AG04450 (cell line): ENCODE results near the gene ANXA2. TPM values are rescaled to one million over a fixed set of nuclear protein-coding genes. Genes with fewer than 3 reads are reported as not detected.

Source experiments
- CTCF ChIA-PET: fragments of 300-600, 350-600 bp; formaldehyde crosslinking; extraction: SDS; loops from one replicate; lab custom pipeline; 2022; ENCODE audit warnings: antibody characterized with exemption, inconsistent platforms; lab: Charles Lee
- POLR2A ChIA-PET: fragments of 350-600 bp; formaldehyde crosslinking; extraction: SDS; loops from one replicate; lab custom pipeline; 2021; ENCODE audit warnings: antibody characterized with exemption, inconsistent platforms; lab: Yijun Ruan, JAX
- DNase-seq: peaks from one replicate; pipeline ENCODE4 v3.0.0-alpha.2; 2011; ENCODE audit warnings: low read depth, low spot score
- H3K27ac ChIP-seq: one replicate; pipeline ENCODE4 v1.5.1; 2012; ENCODE audit warnings: low read depth, low read length, control low read depth
- H3K27me3 ChIP-seq: one replicate; pipeline ENCODE4 v1.6.0; 2012; ENCODE audit warnings: low read length; ENCODE audit not compliant: control insufficient read depth, insufficient read depth
- H3K4me3 ChIP-seq: 2 replicates; pipeline ENCODE4 v1.5.1; 2011; ENCODE audit warnings: mild to moderate bottlenecking, low read depth, low read length, control low read depth
- H3K9me3 ChIP-seq: 2 replicates; pipeline ENCODE4 v1.5.1; 2012; ENCODE audit warnings: low read length; ENCODE audit not compliant: control insufficient read depth, insufficient read depth
- CTCF ChIP-seq: IDR thresholded peaks from 2 replicates; pipeline ENCODE4 v1.5.1; 2011; ENCODE audit warnings: low read depth, low read length, control low read depth, inconsistent platforms
- polyA plus RNA-seq: library from polyadenylated mRNA; depleted of rRNA; stranded (reverse); fragments of >200 nt; gene quantifications from 2 replicates; pipeline ENCODE4 v1.2.3, GENCODE V29; 2011

ANXA2 gene
- polyA plus RNA-seq, 1 experiment = 4,537 TPM

- TF ChIP-seq CTCF = no peak
- POLR2A ChIA-PET = interaction anchor here (0.5 to 2.8 kb wide), 5 partner anchors 11 to 27 kb away, joined by 4 to 16 read pairs (median 6); no protein-coding TSS in a partner anchor
These were observed 24.5 kb downstream of the ANXA2 start for GRCh38 chr15:60373327-60373726.

GRCh38 chr15:60372756-60373155 is 25.0 kb downstream of the ANXA2 start:
- DNase-seq = no peak
- ChIA-PET POLR2A (interaction anchor here (0.5 to 2.8 kb wide), 3 partner anchors 16 to 25 kb away, joined by 3 to 16 read pairs (median 7); partner anchors contain the start of gene ANXA2), CTCF (interaction anchor here (0.6 to 1.6 kb wide), 5 partner anchors 14 to 688 kb away, joined by 3 to 9 read pairs (median 3); no protein-coding TSS in a partner anchor)
- Histone ChIP-seq H3K9me3 (no peaks in the 10 kb centered on the region), H3K27ac (peak overlapping the region; percentile 97), H3K4me3 (no peak overlapping the region), H3K27me3 (no peaks in the 10 kb centered on the region)
- no peak for TF ChIP-seq CTCF

More at GRCh38 chr15:60373327-60373726, 24.5 kb downstream of the ANXA2 start:
- CTCF ChIA-PET = interaction anchor here (0.6 to 1.6 kb wide), 3 partner anchors 11 to 147 kb away, joined by 3 to 9 read pairs (median 3); no protein-coding TSS in a partner anchor
- H3K27me3 ChIP-seq = no peaks in the 10 kb centered on the region
- DNase-seq = no peak
- H3K9me3 ChIP-seq = no peaks in the 10 kb centered on the region
- H3K27ac ChIP-seq = peak overlapping the region; percentile 97
- no peak overlapping the region for H3K4me3 ChIP-seq

- peak overlapping the region; percentile 97 for H3K27ac ChIP-seq
- TF ChIP-seq CTCF = no peak
- ChIA-PET POLR2A (interaction anchor here (0.6 to 1.6 kb wide), 4 partner anchors 10 to 28 kb away, joined by 3 to 12 read pairs (median 4); partner anchors contain the start of gene ANXA2), CTCF (interaction anchor here (0.6 to 1.6 kb wide), 4 partner anchors 13 to 687 kb away, joined by 3 to 9 read pairs (median 4); no protein-coding TSS in a partner anchor)
- H3K9me3 ChIP-seq = no peaks in the 10 kb centered on the region
- H3K27me3 ChIP-seq = no peaks in the 10 kb centered on the region
- no peak for DNase-seq
- H3K4me3 ChIP-seq = no peak overlapping the region
These were observed 25.6 kb downstream of the ANXA2 start for GRCh38 chr15:60372227-60372626.

GRCh38 chr15:60371175-60372051 is 26.4 kb downstream of the ANXA2 start:
- peak; percentile 94 for DNase-seq
- H3K4me3 ChIP-seq = peak overlapping the region; percentile 10; the same call in 1 of the 2 replicates
- H3K9me3 ChIP-seq = no peaks in the 10 kb centered on the region
- ChIA-PET CTCF (interaction anchor here (0.8 kb wide), 1 partner anchor 12 kb away, joined by 3 read pairs; no protein-coding TSS in a partner anchor), POLR2A (interaction anchor here (0.5 to 1.6 kb wide), 7 partner anchors 9 to 52 kb away, joined by 3 to 12 read pairs (median 5); partner anchors contain the start of gene ANXA2)
- peak overlapping the region; percentile 97 for H3K27ac ChIP-seq
- no peak for TF ChIP-seq CTCF
- H3K27me3 ChIP-seq = no peaks in the 10 kb centered on the region
